Muscle of leg (tissue), 11 donors: ENCODE results near the gene PCDHA8. TPM values are rescaled to one million over a fixed set of nuclear protein-coding genes. Genes with fewer than 3 reads are reported as not detected.
A peak's percentile ranks its signal among the peaks of the same experiment; 100 is the strongest.

ENCODE experiments used
- DNase-seq: peaks from one replicate; pipeline ENCODE4 v3.0.0; 2013
- H3K27ac ChIP-seq: one replicate; pipeline ENCODE4 v1.5.1; 2013; ENCODE audit warnings: mild to moderate bottlenecking, low read length, control low read depth
- H3K27me3 ChIP-seq: one replicate; pipeline ENCODE4 v1.6.1; 2013; ENCODE audit warnings: low read length; ENCODE audit not compliant: control insufficient read depth, insufficient read depth
- H3K36me3 ChIP-seq: one replicate; pipeline ENCODE4 v1.6.1; 2013; ENCODE audit warnings: low read length; ENCODE audit not compliant: control insufficient read depth, insufficient read depth
- H3K4me1 ChIP-seq: one replicate; pipeline ENCODE4 v1.6.1; 2013; ENCODE audit warnings: low read length; ENCODE audit not compliant: control insufficient read depth, insufficient read depth
- H3K4me3 ChIP-seq: one replicate; pipeline ENCODE4 v1.5.1; 2013; ENCODE audit warnings: low read length, control low read depth
- H3K9me3 ChIP-seq: replicated peaks from 2 replicates; pipeline ENCODE4 v1.6.1; 2013; ENCODE audit warnings: low read depth, low read length; ENCODE audit not compliant: control insufficient read depth
- WGBS: methylation state at CpG from one replicate; pipeline ENCODE4 v1.1.5; 2013; ENCODE audit warnings: missing lambda C conversion rate; ENCODE audit not compliant: insufficient coverage; 5-methylcytosine and 5-hydroxymethylcytosine counted together
- polyA plus RNA-seq, 8 donors: library from polyadenylated mRNA; unstranded; fragments of 120-200 nt; gene quantifications; one replicate each; pipeline versions ENCODE4 v1.2.1 to v1.2.3, GENCODE V29; 2013; ENCODE audit warnings: inconsistent platforms in 1 of 8, low replicate concordance in 1 of 8; ENCODE audit not compliant: insufficient read length in 8 of 8, insufficient read depth in 1 of 8
- total RNA-seq: library from RNA; stranded (reverse); fragments of 120-200 nt; gene quantifications from one replicate; pipeline ENCODE4 v1.2.4, GENCODE V29; 2013

PCDHA8 gene
- total and polyA plus RNA-seq, 9 donors: 0.03 to 0.11 (median 0.07) TPM; not detected in 4

GRCh38 chr5:140855772-140856674 is 15.0 kb downstream of the PCDHA8 start, which contains the start of gene PCDHA10:
Gene PCDHA10 (plus strand): TSS chr5:140855897. CDS start chr5:140856049, 152 bp downstream.
- Histone ChIP-seq H3K36me3 (no peaks in the 10 kb centered on the region), H3K27ac (no peak within 1 kb of the TSS), H3K4me3 (no peak within 1 kb of the TSS), H3K27me3 (no peaks in the 10 kb centered on the region), H3K9me3 (peaks cover 11% of the 10 kb centered on the region), H3K4me1 (no peaks in the 10 kb centered on the region)
- no peak for DNase-seq
- 20% methylated on average over 1 of the region's 44 CpGs for WGBS

GRCh38 chr5:140857177-140857986 is 16.4 kb downstream of the PCDHA8 start:
- H3K9me3 ChIP-seq: peaks cover 21% of the 10 kb centered on the region
- no peaks in the 10 kb centered on the region for H3K36me3 ChIP-seq
- H3K4me1 ChIP-seq: no peaks in the 10 kb centered on the region
- H3K27ac ChIP-seq: no peak overlapping the region
- no peak for DNase-seq
- no peak overlapping the region for H3K4me3 ChIP-seq
- peaks cover 2% of the 10 kb centered on the region for H3K27me3 ChIP-seq
- 56% methylated on average over 73 of the region's 94 CpGs for WGBS

GRCh38 chr5:140857987-140858240 is 16.9 kb downstream of the PCDHA8 start:
- Histone ChIP-seq H3K27ac (no peak overlapping the region), H3K4me3 (no peak overlapping the region), H3K9me3 (peaks cover 25% of the 10 kb centered on the region), H3K36me3 (no peaks in the 10 kb centered on the region), H3K27me3 (peaks cover 2% of the 10 kb centered on the region), H3K4me1 (no peaks in the 10 kb centered on the region)
- WGBS: 64% methylated on average over 22 of the region's 22 CpGs
- DNase-seq: no peak

GRCh38 chr5:140862441-140863295 is 21.7 kb downstream of the PCDHA8 start:
- Histone ChIP-seq H3K4me1 (no peaks in the 10 kb centered on the region), H3K27me3 (peaks cover 2% of the 10 kb centered on the region), H3K27ac (no peak overlapping the region), H3K9me3 (peaks cover 22% of the 10 kb centered on the region), H3K4me3 (no peak overlapping the region), H3K36me3 (no peaks in the 10 kb centered on the region)
- DNase-seq: no peak
- 43% methylated on average over 76 of the region's 76 CpGs for WGBS

GRCh38 chr5:140868721-140869554 is 28.0 kb downstream of the PCDHA8 start, which contains the start of gene PCDHA11:
Gene PCDHA11 (plus strand): TSS chr5:140868957. CDS start chr5:140869104, 147 bp downstream.
- Histone ChIP-seq H3K4me3 (no peak within 1 kb of the TSS), H3K9me3 (peaks cover 23% of the 10 kb centered on the region), H3K36me3 (no peaks in the 10 kb centered on the region), H3K27ac (no peak within 1 kb of the TSS), H3K27me3 (peaks cover 2% of the 10 kb centered on the region), H3K4me1 (no peaks in the 10 kb centered on the region)
- peak; percentile 2 for DNase-seq
- WGBS: 16% methylated on average over 32 of the region's 41 CpGs

- Histone ChIP-seq H3K27ac (no peak overlapping the region), H3K4me1 (no peaks in the 10 kb centered on the region), H3K9me3 (peaks cover 23% of the 10 kb centered on the region), H3K36me3 (no peaks in the 10 kb centered on the region), H3K27me3 (peaks cover 2% of the 10 kb centered on the region), H3K4me3 (no peak overlapping the region)
- DNase-seq: no peak
- 40% methylated on average over 3 of the region's 5 CpGs for WGBS
These were observed 28.5 kb downstream of the PCDHA8 start for GRCh38 chr5:140869555-140869886.

GRCh38 chr5:140870221-140871201 is 29.5 kb downstream of the PCDHA8 start:
- Histone ChIP-seq H3K4me3 (no peak overlapping the region), H3K27me3 (peaks cover 2% of the 10 kb centered on the region)

GRCh38 chr5:140875085-140876065 is 34.4 kb downstream of the PCDHA8 start, which contains the start of gene PCDHA12:
Gene PCDHA12 (plus strand): TSS chr5:140875308. CDS start chr5:140875473, 165 bp downstream.
- Histone ChIP-seq H3K4me3 (no peak within 1 kb of the TSS), H3K27me3 (peaks cover 5% of the 10 kb centered on the region)
- 13% methylated on average over 29 of the region's 47 CpGs for WGBS

More at GRCh38 chr5:140870221-140871201, 29.5 kb downstream of the PCDHA8 start:
- no peaks in the 10 kb centered on the region for H3K4me1 ChIP-seq
- no peak for DNase-seq
- 43% methylated on average over 114 of the region's 114 CpGs for WGBS
- no peak overlapping the region for H3K27ac ChIP-seq
- H3K36me3 ChIP-seq: no peaks in the 10 kb centered on the region
- H3K9me3 ChIP-seq: peaks cover 27% of the 10 kb centered on the region

More at GRCh38 chr5:140875085-140876065, 34.4 kb downstream of the PCDHA8 start, which contains the start of gene PCDHA12:
- no peaks in the 10 kb centered on the region for H3K4me1 ChIP-seq
- no peak within 1 kb of the TSS for H3K27ac ChIP-seq
- no peaks in the 10 kb centered on the region for H3K36me3 ChIP-seq
- peaks cover 32% of the 10 kb centered on the region for H3K9me3 ChIP-seq
- no peak for DNase-seq
